Left lung (tissue), 10 donors: ENCODE measurements around the gene MYLK. TPM values are rescaled to one million over a fixed set of nuclear protein-coding genes. Genes with fewer than 3 reads are reported as not detected.

Experiments used
- ATAC-seq: fragments of 200-7000 bp; cut with Tn5 transposase; one replicate; pipeline ENCODE4 v1.9.1; 2020; ENCODE audit warnings: moderate library complexity
- DNase-seq, 4 donors: peaks; one replicate each; pipeline ENCODE4 v3.0.0-alpha.2; 2013 to 2020
- H3K27ac ChIP-seq, 2 donors: fragments of 200-600 bp; sonication (generic) in 1 of 2; one replicate each; pipeline versions ENCODE4 v1.5.0 to v1.8.0; 2020 to 2021
- H3K27me3 ChIP-seq, 2 donors: fragments of 200-600 bp; sonication (generic) in 1 of 2; one replicate each; pipeline versions ENCODE4 v1.5.0 to v1.8.0; 2020 to 2021
- H3K36me3 ChIP-seq, 2 donors: fragments of 200-600 bp; sonication (generic) in 1 of 2; one replicate each; pipeline versions ENCODE4 v1.5.0 to v1.8.0; 2020 to 2021
- H3K4me1 ChIP-seq, 2 donors: fragments of 200-600 bp; one replicate each; pipeline ENCODE4 v1.8.0; 2021
- H3K4me3 ChIP-seq, 2 donors: fragments of 200-600 bp; sonication (generic) in 1 of 2; one replicate each; pipeline versions ENCODE4 v1.5.0 to v1.8.0; 2020 to 2021; ENCODE audit warnings: mild to moderate bottlenecking in 1 of 2
- H3K9me3 ChIP-seq, 2 donors: fragments of 200-600 bp; sonication (generic) in 1 of 2; one replicate each; pipeline versions ENCODE4 v1.5.0 to v1.8.0; 2020 to 2021
- CTCF ChIP-seq, 2 donors: fragments of 200-600 bp; sonication (generic) in 1 of 2; IDR thresholded peaks; one replicate each; pipeline versions ENCODE4 v1.5.0 to v1.8.0; 2021; ENCODE audit warnings: antibody characterized with exemption in 2 of 2
- intact Hi-C, 2 donors: fragments of 100-400 bp; cut with DNase I; formaldehyde crosslinking; loops; one replicate each; pipeline versions ENCODE4 v1.11.2 to v1.14.2; 2022
- polyA plus RNA-seq, 6 donors: library from polyadenylated mRNA; unstranded; fragments of 120-200 nt; gene quantifications; one replicate each; pipeline ENCODE4 v1.2.1, GENCODE V29; 2013; ENCODE audit not compliant: insufficient read length in 6 of 6
- total RNA-seq, 2 donors: library from RNA; stranded (reverse); fragmentation: NEBNext Ultra II Directional; extraction: Animal tissue kit (Norgen Biotek cat#: 25700); gene quantifications; one replicate each; pipeline ENCODE4 v1.2.1, GENCODE V29; 2021
- donor health status: DM: no; HTN: yes; CAD: no.
- donor health status: DM: no; HTN: no; CAD: no.

The MYLK gene
- total and polyA plus RNA-seq, 8 donors = 155 to 468 (median 410) TPM

GRCh38 chr3:123790254-123791072 lies 93.7 kb downstream of the MYLK start:
- H3K4me1 ChIP-seq = peaks cover 0 to 9% of the 10 kb centered on the region in 2 donors
- TF ChIP-seq CTCF (IDR thresholded peaks at IDR 0.05) = no peak
- no peak overlapping the region for H3K4me3 ChIP-seq
- ATAC-seq = no peak
- H3K9me3 ChIP-seq = no peaks in the 10 kb centered on the region
- no peak for DNase-seq
- intact Hi-C loops = no loop called here
- no peaks in the 10 kb centered on the region for H3K27me3 ChIP-seq
- no peak overlapping the region for H3K27ac ChIP-seq
- H3K36me3 ChIP-seq = no peaks in the 10 kb centered on the region

GRCh38 chr3:123789760-123790159 lies 94.4 kb downstream of the MYLK start:
- no peak for ATAC-seq
- no peak for TF ChIP-seq CTCF (IDR thresholded peaks at IDR 0.05)
- no peaks in the 10 kb centered on the region for H3K9me3 ChIP-seq
- peaks cover 0 to 9% of the 10 kb centered on the region in 2 donors for H3K4me1 ChIP-seq
- H3K4me3 ChIP-seq = no peak overlapping the region
- intact Hi-C loops = no loop called here
- H3K27ac ChIP-seq = no peak overlapping the region
- DNase-seq = no peak
- H3K36me3 ChIP-seq = no peaks in the 10 kb centered on the region
- no peaks in the 10 kb centered on the region for H3K27me3 ChIP-seq

GRCh38 chr3:123789160-123789559 lies 95.0 kb downstream of the MYLK start:
- H3K4me1 ChIP-seq = peaks cover 0 to 9% of the 10 kb centered on the region in 2 donors
- ATAC-seq = no peak
- intact Hi-C loops = no loop called here

GRCh38 chr3:123788710-123789109 lies 95.4 kb downstream of the MYLK start:
- Histone ChIP-seq H3K4me1 (peaks cover 4 to 10% of the 10 kb centered on the region in 2 donors), H3K4me3 (no peak overlapping the region), H3K36me3 (no peaks in the 10 kb centered on the region), H3K9me3 (no peaks in the 10 kb centered on the region), H3K27ac (no peak overlapping the region), H3K27me3 (no peaks in the 10 kb centered on the region)
- TF ChIP-seq CTCF (IDR thresholded peaks at IDR 0.05) = no peak
- intact Hi-C loops = no loop called here
- no peak for DNase-seq
- no peak for ATAC-seq

More at GRCh38 chr3:123789160-123789559, 95.0 kb downstream of the MYLK start:
- H3K9me3 ChIP-seq = no peaks in the 10 kb centered on the region
- no peak overlapping the region for H3K4me3 ChIP-seq
- no peaks in the 10 kb centered on the region for H3K27me3 ChIP-seq
- no peak overlapping the region for H3K27ac ChIP-seq
- DNase-seq = no peak
- H3K36me3 ChIP-seq = no peaks in the 10 kb centered on the region
- no peak for TF ChIP-seq CTCF (IDR thresholded peaks at IDR 0.05)

- no peak for DNase-seq
- Histone ChIP-seq H3K4me3 (no peak overlapping the region), H3K9me3 (no peaks in the 10 kb centered on the region), H3K27me3 (no peaks in the 10 kb centered on the region), H3K4me1 (peaks cover 8 to 11% of the 10 kb centered on the region in 2 donors), H3K36me3 (no peaks in the 10 kb centered on the region), H3K27ac (no peak overlapping the region)
- intact Hi-C loops = no loop called here
- TF ChIP-seq CTCF (IDR thresholded peaks at IDR 0.05) = no peak
- no peak for ATAC-seq
These were observed 97.0 kb downstream of the MYLK start for GRCh38 chr3:123787133-123787532.
